Spleen (tissue), 7 donors: ENCODE measurements around the gene PSMC4.

Experiments
- POLR2AphosphoS5 ChIP-seq, 3 donors: sonication (generic); formaldehyde crosslinking; IDR thresholded peaks; one replicate each; pipeline ENCODE4 v1.5.1; 2017; ENCODE audit warnings: antibody characterized with exemption in 3 of 3
- TF ChIP-seq, protein P1 (sequence below), 11 experiments: fragments of 200-600 bp in 7 of 11; fragments of 450-650 bp in 4 of 11; sonication (generic) in 4 of 11; IDR thresholded peaks in 8 of 11; conservative IDR thresholded peaks in 3 of 11; 1 replicate in 7 of 11; 2 replicates in 4 of 11; pipeline versions ENCODE4 v1.4.0 to v1.8.0; 2016 to 2021; ENCODE audit warnings: antibody characterized with exemption in 11 of 11, inconsistent platforms in 4 of 11, mild to moderate bottlenecking in 1 of 11
- donor health status: DM: no; HTN: no; CAD: no; lungs with moderate emphysema.
- donor health status: DM: no; HTN: no; CAD: no.
- donor health status: DM: no; HTN: no; CAD: no.

DNA sequence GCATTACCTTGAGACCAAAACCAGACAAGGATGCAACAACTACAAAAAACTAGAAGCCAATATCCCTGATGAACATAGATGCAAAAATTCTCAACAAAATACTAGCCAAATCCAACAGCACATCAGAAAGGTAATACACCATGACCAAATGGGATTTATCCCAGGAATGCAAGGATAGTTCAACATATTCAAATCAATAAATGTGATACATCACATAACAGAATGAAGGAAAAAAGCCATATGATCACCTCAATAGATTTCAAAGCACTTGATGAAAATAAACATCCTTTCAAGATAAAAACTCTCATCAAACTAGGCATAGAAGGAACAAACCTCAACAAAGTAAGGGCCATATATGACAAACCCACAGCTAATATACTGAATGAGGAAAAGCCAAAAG lies 15.7 kb downstream of the PSMC4 start:
- TF ChIP-seq, protein P1, sequence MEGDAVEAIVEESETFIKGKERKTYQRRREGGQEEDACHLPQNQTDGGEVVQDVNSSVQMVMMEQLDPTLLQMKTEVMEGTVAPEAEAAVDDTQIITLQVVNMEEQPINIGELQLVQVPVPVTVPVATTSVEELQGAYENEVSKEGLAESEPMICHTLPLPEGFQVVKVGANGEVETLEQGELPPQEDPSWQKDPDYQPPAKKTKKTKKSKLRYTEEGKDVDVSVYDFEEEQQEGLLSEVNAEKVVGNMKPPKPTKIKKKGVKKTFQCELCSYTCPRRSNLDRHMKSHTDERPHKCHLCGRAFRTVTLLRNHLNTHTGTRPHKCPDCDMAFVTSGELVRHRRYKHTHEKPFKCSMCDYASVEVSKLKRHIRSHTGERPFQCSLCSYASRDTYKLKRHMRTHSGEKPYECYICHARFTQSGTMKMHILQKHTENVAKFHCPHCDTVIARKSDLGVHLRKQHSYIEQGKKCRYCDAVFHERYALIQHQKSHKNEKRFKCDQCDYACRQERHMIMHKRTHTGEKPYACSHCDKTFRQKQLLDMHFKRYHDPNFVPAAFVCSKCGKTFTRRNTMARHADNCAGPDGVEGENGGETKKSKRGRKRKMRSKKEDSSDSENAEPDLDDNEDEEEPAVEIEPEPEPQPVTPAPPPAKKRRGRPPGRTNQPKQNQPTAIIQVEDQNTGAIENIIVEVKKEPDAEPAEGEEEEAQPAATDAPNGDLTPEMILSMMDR (IDR thresholded peaks at IDR 0.05 in 8 of 11, conservative IDR thresholded peaks at IDR 0.05 in 3 of 11), result no peak
- TF ChIP-seq POLR2AphosphoS5 (IDR thresholded peaks at IDR 0.05), result no peak
